Endothelial cell of umbilical vein (primary cell): ENCODE measurements around the gene STAB1. TPM values are rescaled to one million over a fixed set of nuclear protein-coding genes. Genes with fewer than 3 reads are reported as not detected.

ENCODE experiments used
- BruUV-seq: library from RNA; stranded (reverse); fragments of 400-500 nt; replicated peaks from 2 replicates; lab custom pipeline; 2021; lab: Mats Ljungman, UMichigan
- CTCF ChIA-PET: fragments of 300-600, 350-600 bp; sonication (Branson Sonifier 250); formaldehyde crosslinking; loops from one replicate; lab custom pipeline; 2021; ENCODE audit warnings: antibody characterized with exemption, inconsistent platforms; lab: Charles Lee
- POLR2A ChIA-PET: fragments of 300-600, 350-600 bp; sonication (Branson Sonifier 250); formaldehyde crosslinking; loops from one replicate; lab custom pipeline; 2021; ENCODE audit warnings: antibody characterized with exemption, inconsistent platforms; lab: Charles Lee
- DNase-seq: peaks from one replicate; pipeline ENCODE4 v3.0.0-alpha.2; 2011; ENCODE audit warnings: low read depth, low spot score
- FAIRE-seq: peaks from 2 replicates; lab custom pipeline; 2011; peaks lifted over from hg19 to GRCh38; lab: Jason Lieb, UNC
- H2AFZ ChIP-seq: 2 replicates; pipeline ENCODE4 v1.6.0; 2012; ENCODE audit warnings: low read depth, low read length, control low read depth, inconsistent platforms
- H3K27ac ChIP-seq: 2 replicates; pipeline ENCODE4 v1.5.1; 2011; ENCODE audit warnings: low read depth, mild to moderate bottlenecking, control low read depth, low read length, moderate library complexity; ENCODE audit not compliant: insufficient read depth
- H3K27me3 ChIP-seq, 2 experiments: 2 replicates each; pipeline versions ENCODE4 v1.6.0 to v1.6.1; 2011; ENCODE audit warnings: low read length in 2 of 2, mixed read lengths in 1 of 2; ENCODE audit not compliant: control insufficient read depth in 2 of 2, insufficient read depth in 2 of 2
- H3K36me3 ChIP-seq, 2 experiments: 2 replicates in 1 of 2; 3 replicates in 1 of 2; pipeline ENCODE4 v1.5.1; 2011; ENCODE audit warnings: low read length in 2 of 2, mild to moderate bottlenecking in 1 of 2, moderate library complexity in 1 of 2; ENCODE audit not compliant: control insufficient read depth in 2 of 2, insufficient read depth in 2 of 2; ENCODE audit errors: extremely low read depth in 1 of 2
- H3K4me1 ChIP-seq: 3 replicates; pipeline ENCODE4 v1.5.1; 2011; ENCODE audit warnings: mild to moderate bottlenecking, low read length; ENCODE audit not compliant: control insufficient read depth, insufficient read depth; ENCODE audit errors: extremely low read depth
- H3K4me2 ChIP-seq: 2 replicates; pipeline ENCODE4 v1.6.1; 2011; ENCODE audit warnings: low read length, control low read depth, mixed read lengths; ENCODE audit not compliant: insufficient read depth
- H3K4me3 ChIP-seq, 3 experiments: fragments of 200-600 bp in 1 of 3; sonication (generic), shearing (Covaris generic) in 1 of 3; replicated peaks in 1 of 3; 2 replicates each; pipeline ENCODE4 v1.5.1; 2011 to 2016; ENCODE audit warnings: control low read depth in 3 of 3, low read length in 3 of 3, mild to moderate bottlenecking in 2 of 3, inconsistent platforms in 1 of 3, low read depth in 1 of 3, moderate library complexity in 1 of 3; ENCODE audit not compliant: insufficient read depth in 1 of 3
- H3K79me2 ChIP-seq: 2 replicates; pipeline ENCODE4 v1.6.0; 2012; ENCODE audit warnings: low read length, inconsistent platforms; ENCODE audit not compliant: control insufficient read depth, insufficient read depth
- H3K9ac ChIP-seq: replicated peaks from 2 replicates; pipeline ENCODE3; 2011; ENCODE audit warnings: low read length, control low read depth; ENCODE audit not compliant: insufficient read depth; ENCODE audit errors: extremely low read depth
- H3K9me1 ChIP-seq: replicated peaks from 3 replicates; pipeline ENCODE4 v1.6.0; 2011; ENCODE audit warnings: mild to moderate bottlenecking, low read length; ENCODE audit not compliant: control insufficient read depth, insufficient read depth; ENCODE audit errors: extremely low read depth
- H3K9me3 ChIP-seq: replicated peaks from 2 replicates; pipeline ENCODE4 v1.5.1; 2012; ENCODE audit warnings: low read length, inconsistent platforms; ENCODE audit not compliant: control insufficient read depth, insufficient read depth
- H4K20me1 ChIP-seq: replicated peaks from 2 replicates; pipeline ENCODE3; 2011; ENCODE audit warnings: mild to moderate bottlenecking, low read length; ENCODE audit not compliant: control insufficient read depth, insufficient read depth; ENCODE audit errors: extremely low read depth
- EZH2 ChIP-seq: IDR thresholded peaks from 2 replicates; pipeline ENCODE4 v1.6.1; 2012; ENCODE audit warnings: borderline replicate concordance, low read depth, mild to moderate bottlenecking, moderate library complexity, low read length, inconsistent platforms; ENCODE audit not compliant: severe bottlenecking
- FOS ChIP-seq: IDR thresholded peaks from 2 replicates; pipeline ENCODE4 v1.6.1; 2011; ENCODE audit warnings: mild to moderate bottlenecking, low read length, moderate library complexity, borderline replicate concordance; ENCODE audit not compliant: insufficient read depth
- GATA2 ChIP-seq: IDR thresholded peaks from 2 replicates; pipeline ENCODE4 v1.7.0; 2011; ENCODE audit warnings: low read depth, mild to moderate bottlenecking, moderate library complexity, mixed read lengths, low read length; ENCODE audit not compliant: insufficient read length, insufficient read depth
- JUN ChIP-seq: IDR thresholded peaks from 2 replicates; pipeline ENCODE4 v1.6.1; 2011; ENCODE audit warnings: borderline replicate concordance, low read depth; ENCODE audit not compliant: insufficient read length, insufficient read depth
- MYC ChIP-seq: IDR thresholded peaks from one replicate; pipeline ENCODE4 v1.6.1; 2011; ENCODE audit warnings: mild to moderate bottlenecking, low read depth, low read length
- POLR2A ChIP-seq: IDR thresholded peaks from 2 replicates; pipeline ENCODE4 v1.6.1; 2012; ENCODE audit warnings: low read depth, mild to moderate bottlenecking, control low read depth, low read length
- POLR2AphosphoS5 ChIP-seq: IDR thresholded peaks from 2 replicates; pipeline ENCODE4 v1.6.1; 2012; ENCODE audit warnings: low read depth, mild to moderate bottlenecking, control low read depth, low read length, moderate library complexity; ENCODE audit not compliant: insufficient read depth
- dilution Hi-C: fragments of 300-500 bp; cut with MboI; formaldehyde crosslinking; loops from one replicate; pipeline ENCODE4 v1.15.0; 2019; ENCODE audit warnings: low sequenced_read_pairs; ENCODE audit not compliant: extremely low pct_ligation_motif_present
- intact Hi-C: fragments of 100-400 bp; cut with micrococcal nuclease; formaldehyde crosslinking; loops from one replicate; pipeline ENCODE4 v1.10.0; 2022
- polyA plus RNA-seq, 4 experiments: library from polyadenylated mRNA; depleted of rRNA in 3 of 4; stranded (reverse) in 3 of 4; unstranded in 1 of 4; fragments of >200 nt; gene quantifications; 2 replicates each; pipeline versions ENCODE4 v1.2.1 to v1.2.3, GENCODE V29; 2011 to 2012; ENCODE audit warnings: missing spikeins in 1 of 4
- total RNA-seq: library from RNA; stranded (reverse); gene quantifications from 2 replicates; pipeline ENCODE4 v1.2.3, GENCODE V29; 2021
- TF ChIP-seq, protein P1 (sequence below): IDR thresholded peaks from 2 replicates; pipeline ENCODE4 v1.6.1; 2011; ENCODE audit not compliant: insufficient read depth, insufficient read length
- TF ChIP-seq, protein P2 (sequence below), 2 donors: IDR thresholded peaks; 1 replicate in 1 of 2; 2 replicates in 1 of 2; pipeline ENCODE4 v1.5.1; 2011; ENCODE audit warnings: low read length in 2 of 2, mild to moderate bottlenecking in 2 of 2, moderate library complexity in 2 of 2, control low read depth in 1 of 2, inconsistent platforms in 1 of 2, low read depth in 1 of 2; ENCODE audit not compliant: insufficient read depth in 1 of 2; ENCODE audit errors: extremely low read depth in 1 of 2

Gene STAB1
- total and polyA plus RNA-seq, 2 donors (not counting 3 experiments of a cell fraction or from before 2014, with no cell fraction given), result 369 TPM

DNA sequence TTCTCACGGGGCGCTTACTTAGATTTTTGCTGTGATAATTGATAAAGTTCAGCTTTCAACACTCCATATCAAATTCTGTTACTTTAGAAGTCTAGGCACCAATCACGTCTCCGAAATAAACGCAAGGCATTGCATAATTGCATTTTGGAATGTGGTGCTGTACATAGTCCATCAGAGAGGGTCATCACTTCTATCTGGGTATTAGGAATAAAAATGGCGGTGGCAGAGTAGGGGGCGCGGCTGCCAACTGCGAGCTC is 40.9 kb downstream of the STAB1 start:
- DNase-seq, result no peak
- H3K36me3 ChIP-seq, result peaks cover under 1 to 4% of the 10 kb centered on the region in 2 experiments
- peak overlapping the region; percentile 54 for H3K4me2 ChIP-seq
- no peaks in the 10 kb centered on the region for H3K9me3 ChIP-seq
- dilution Hi-C loops, result no loop called here
- peaks cover 50% of the 10 kb centered on the region for H3K4me1 ChIP-seq
- H3K9me1 ChIP-seq, result no peaks in the 10 kb centered on the region
- no TSS peak for BruUV-seq
- H2AFZ ChIP-seq, result no peak overlapping the region
- no peak overlapping the region for H3K27ac ChIP-seq
- H3K4me3 ChIP-seq, result no peak overlapping the region
- H3K27me3 ChIP-seq, result no peaks in the 10 kb centered on the region
- ChIA-PET POLR2A (interaction anchor here (0.9 to 1.7 kb wide), 3 partner anchors 32 to 45 kb away, joined by 3 to 7 read pairs (median 7); partner anchors contain the start of gene STAB1), CTCF (interaction anchor here (0.7 to 1.6 kb wide), 5 partner anchors 10 to 64 kb away, joined by 3 to 6 read pairs (median 6); partner anchors contain the start of gene STAB1)
- H4K20me1 ChIP-seq, result no peaks in the 10 kb centered on the region
- intact Hi-C loops, result loop anchor here (1.0 kb wide), 1 partner anchor 41 kb away; the partner anchor contains the start of gene STAB1
- peaks cover 52% of the 10 kb centered on the region for H3K79me2 ChIP-seq
- no peak for FAIRE-seq
- TF ChIP-seq, protein P1, sequence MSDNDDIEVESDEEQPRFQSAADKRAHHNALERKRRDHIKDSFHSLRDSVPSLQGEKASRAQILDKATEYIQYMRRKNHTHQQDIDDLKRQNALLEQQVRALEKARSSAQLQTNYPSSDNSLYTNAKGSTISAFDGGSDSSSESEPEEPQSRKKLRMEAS, result no peak
- TF ChIP-seq JUN, result no peak
- TF ChIP-seq POLR2AphosphoS5, result no peak
- TF ChIP-seq MYC, result no peak
- TF ChIP-seq GATA2, result no peak
- TF ChIP-seq EZH2, result no peak
- no peak for TF ChIP-seq POLR2A
- no peak for TF ChIP-seq FOS
- TF ChIP-seq, protein P2, sequence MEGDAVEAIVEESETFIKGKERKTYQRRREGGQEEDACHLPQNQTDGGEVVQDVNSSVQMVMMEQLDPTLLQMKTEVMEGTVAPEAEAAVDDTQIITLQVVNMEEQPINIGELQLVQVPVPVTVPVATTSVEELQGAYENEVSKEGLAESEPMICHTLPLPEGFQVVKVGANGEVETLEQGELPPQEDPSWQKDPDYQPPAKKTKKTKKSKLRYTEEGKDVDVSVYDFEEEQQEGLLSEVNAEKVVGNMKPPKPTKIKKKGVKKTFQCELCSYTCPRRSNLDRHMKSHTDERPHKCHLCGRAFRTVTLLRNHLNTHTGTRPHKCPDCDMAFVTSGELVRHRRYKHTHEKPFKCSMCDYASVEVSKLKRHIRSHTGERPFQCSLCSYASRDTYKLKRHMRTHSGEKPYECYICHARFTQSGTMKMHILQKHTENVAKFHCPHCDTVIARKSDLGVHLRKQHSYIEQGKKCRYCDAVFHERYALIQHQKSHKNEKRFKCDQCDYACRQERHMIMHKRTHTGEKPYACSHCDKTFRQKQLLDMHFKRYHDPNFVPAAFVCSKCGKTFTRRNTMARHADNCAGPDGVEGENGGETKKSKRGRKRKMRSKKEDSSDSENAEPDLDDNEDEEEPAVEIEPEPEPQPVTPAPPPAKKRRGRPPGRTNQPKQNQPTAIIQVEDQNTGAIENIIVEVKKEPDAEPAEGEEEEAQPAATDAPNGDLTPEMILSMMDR (IDR thresholded peaks at IDR 0.05; ENCODE audit: extremely low read depth in 1 of 2, insufficient read depth in 1 of 2, low read depth in 1 of 2, low read length in 2 of 2), result no peak
- H3K9ac ChIP-seq, result no peak overlapping the region
